Measurements from ENCODE around the gene RAPGEF6.

DNA sequence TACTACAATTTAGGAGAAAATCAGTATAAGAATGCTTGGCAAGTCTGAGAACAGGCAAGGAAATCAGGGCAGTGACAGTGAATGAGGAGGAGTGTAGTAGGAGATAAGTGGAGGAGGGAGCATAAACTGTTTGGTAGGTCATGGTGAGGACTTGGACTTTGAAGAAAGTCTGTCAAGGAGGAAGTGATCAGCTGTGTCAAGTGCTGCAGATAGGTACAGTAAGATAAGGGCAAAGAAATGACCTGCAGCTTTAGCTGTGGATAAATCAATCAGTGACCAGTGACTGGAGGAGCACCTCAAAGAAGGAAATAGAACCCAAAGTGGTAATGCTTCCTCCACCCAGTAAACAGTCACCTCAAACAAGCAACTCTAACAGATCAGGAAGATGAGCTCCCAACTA, 106.3 kb downstream of the RAPGEF6 start:
- no peak for TF ChIP-seq POLR2A (IDR thresholded peaks at IDR 0.05; ENCODE audit: low read depth, low read length)
- no peak for TF ChIP-seq POLR2AphosphoS5 (IDR thresholded peaks at IDR 0.05; ENCODE audit: low read depth, low read length)
- TF ChIP-seq TAF1 (IDR thresholded peaks at IDR 0.05; ENCODE audit: borderline replicate concordance, low read depth, low read length) = no peak

Data from GM12892 (cell line).